SK-N-MC (cell line): ENCODE data around the gene EEFSEC.

Experiments used
- DNase-seq: peaks from one replicate; pipeline ENCODE4 v3.0.0-alpha.2; 2011; ENCODE audit warnings: low read depth, low spot score
- H3K27ac ChIP-seq: fragments of 200-600 bp; sonication (generic); 2 replicates; pipeline ENCODE4 v1.5.1; 2016; ENCODE audit warnings: mixed run types
- H3K36me3 ChIP-seq: fragments of 200-600 bp; sonication (generic); 2 replicates; pipeline ENCODE4 v1.6.1; 2017; ENCODE audit warnings: antibody characterized with exemption, low read length, mixed read lengths; ENCODE audit not compliant: insufficient read depth
- H3K4me3 ChIP-seq: fragments of 200-600 bp; sonication (generic); 2 replicates; pipeline ENCODE4 v1.5.1; 2016
- H3K9ac ChIP-seq: fragments of 200-600 bp; sonication (generic); 2 replicates; pipeline ENCODE4 v1.8.0; 2017; ENCODE audit warnings: mixed run types, mixed read lengths; ENCODE audit not compliant: insufficient read length
- H3K9me3 ChIP-seq: fragments of 200-600 bp; sonication (generic); 2 replicates; pipeline ENCODE4 v1.6.1; 2017; ENCODE audit warnings: low read depth, mild to moderate bottlenecking, antibody characterized with exemption, low read length, moderate library complexity, mixed read lengths
- EZH2 ChIP-seq: fragments of 200-600 bp; sonication (generic); IDR thresholded peaks from one replicate; pipeline ENCODE4 v1.6.1; 2017; ENCODE audit warnings: antibody characterized with exemption
- FOXP2 ChIP-seq: optimal IDR thresholded peaks from 2 replicates; pipeline ENCODE3; 2011; ENCODE audit warnings: mild to moderate bottlenecking, moderate library complexity; ENCODE audit not compliant: insufficient read depth; ENCODE audit errors: extremely low read length, control extremely low read depth
- POLR2AphosphoS5 ChIP-seq: IDR thresholded peaks from 2 replicates; pipeline ENCODE4 v1.6.1; 2012; ENCODE audit warnings: mild to moderate bottlenecking, low read depth, low read length, borderline replicate concordance

Gene EEFSEC

GRCh38 chr3:128232376-128233178, 79.3 kb downstream of the EEFSEC start:
- H3K36me3 ChIP-seq: no peaks in the 10 kb centered on the region
- no peaks in the 10 kb centered on the region for H3K9me3 ChIP-seq
- peak overlapping the region; percentile 68 for H3K4me3 ChIP-seq
- H3K9ac ChIP-seq: peak overlapping the region; percentile 51
- peak overlapping the region; percentile 86 for H3K27ac ChIP-seq
- TF ChIP-seq POLR2AphosphoS5 (peak; percentile 38; the same call in 1 of the 2 replicates), EZH2 (no peak), FOXP2 (no peak)
- DNase-seq: peak; percentile 70

- Histone ChIP-seq H3K9me3 (no peaks in the 10 kb centered on the region), H3K4me3 (no peak overlapping the region), H3K27ac (no peak overlapping the region), H3K36me3 (no peaks in the 10 kb centered on the region), H3K9ac (no peak overlapping the region)
- TF ChIP-seq EZH2 (no peak), FOXP2 (no peak)
- no peak for DNase-seq
Observed at GRCh38 chr3:128235207-128235926, 82.1 kb downstream of the EEFSEC start.

- Histone ChIP-seq H3K36me3 (no peaks in the 10 kb centered on the region), H3K27ac (no peak overlapping the region), H3K9me3 (no peaks in the 10 kb centered on the region), H3K9ac (no peak overlapping the region), H3K4me3 (no peak overlapping the region)
- TF ChIP-seq EZH2 (no peak), POLR2AphosphoS5 (no peak), FOXP2 (no peak)
- DNase-seq: no peak
Observed at GRCh38 chr3:128236657-128237056, 83.4 kb downstream of the EEFSEC start.

GRCh38 chr3:128237348-128238183, 84.3 kb downstream of the EEFSEC start:
- TF ChIP-seq FOXP2 (no peak), POLR2AphosphoS5 (no peak), EZH2 (no peak)
- no peak overlapping the region for H3K4me3 ChIP-seq
- no peaks in the 10 kb centered on the region for H3K36me3 ChIP-seq
- H3K9ac ChIP-seq: no peak overlapping the region
- H3K27ac ChIP-seq: no peak overlapping the region
- H3K9me3 ChIP-seq: no peaks in the 10 kb centered on the region
- no peak for DNase-seq

GRCh38 chr3:128238184-128238489, 84.9 kb downstream of the EEFSEC start:
- TF ChIP-seq EZH2: no peak
- TF ChIP-seq FOXP2: no peak
- no peak for TF ChIP-seq POLR2AphosphoS5
- DNase-seq: no peak
- Histone ChIP-seq H3K27ac (no peak overlapping the region), H3K9me3 (no peaks in the 10 kb centered on the region), H3K9ac (no peak overlapping the region), H3K36me3 (no peaks in the 10 kb centered on the region), H3K4me3 (no peak overlapping the region)

GRCh38 chr3:128239304-128239703, 86.0 kb downstream of the EEFSEC start:
- Histone ChIP-seq H3K9ac (no peak overlapping the region), H3K4me3 (no peak overlapping the region), H3K9me3 (no peaks in the 10 kb centered on the region), H3K36me3 (no peaks in the 10 kb centered on the region), H3K27ac (no peak overlapping the region)
- no peak for DNase-seq
- TF ChIP-seq POLR2AphosphoS5: no peak
- no peak for TF ChIP-seq EZH2
- no peak for TF ChIP-seq FOXP2

- no peaks in the 10 kb centered on the region for H3K36me3 ChIP-seq
- no peak for TF ChIP-seq POLR2AphosphoS5
- TF ChIP-seq EZH2: no peak
- TF ChIP-seq FOXP2: no peak
- H3K4me3 ChIP-seq: no peak overlapping the region
- H3K9ac ChIP-seq: no peak overlapping the region
- no peak for DNase-seq
- no peak overlapping the region for H3K27ac ChIP-seq
- H3K9me3 ChIP-seq: no peaks in the 10 kb centered on the region
Observed at GRCh38 chr3:128240232-128240631, 87.0 kb downstream of the EEFSEC start.

- no peaks in the 10 kb centered on the region for H3K36me3 ChIP-seq
- H3K4me3 ChIP-seq: no peak overlapping the region
- no peak for TF ChIP-seq EZH2
- no peak for TF ChIP-seq POLR2AphosphoS5
- TF ChIP-seq FOXP2: no peak
- H3K9me3 ChIP-seq: no peaks in the 10 kb centered on the region
- DNase-seq: no peak
- no peak overlapping the region for H3K9ac ChIP-seq
- no peak overlapping the region for H3K27ac ChIP-seq
Observed at GRCh38 chr3:128241741-128242140, 88.5 kb downstream of the EEFSEC start.
